Cardiac septum (tissue), 1 donor: ENCODE results near the gene MTCP1. TPM values are rescaled to one million over a fixed set of nuclear protein-coding genes. Genes with fewer than 3 reads are reported as not detected.

Experiments used
- DNase-seq: peaks from one replicate; pipeline ENCODE4 v3.0.0-alpha.2; 2020; ENCODE audit warnings: low spot score
- intact Hi-C: fragments of 100-400 bp; cut with DNase I; formaldehyde crosslinking; loops from one replicate; pipeline ENCODE4 v1.14.0; 2022
- total RNA-seq: library from RNA; stranded (reverse); fragmentation: NEBNext Ultra II Directional; extraction: Animal tissue kit (Norgen Biotek cat#: 25700); gene quantifications from one replicate; pipeline ENCODE4 v1.2.1, GENCODE V29; 2021
- donor health status: DM: no; HTN: no; CAD: no.

MTCP1 gene
- total RNA-seq, 1 donor from 2014 or later, result 41.4 TPM

GRCh38 chrX:155020591-155020990 is 50.3 kb downstream of the MTCP1 start:
- intact Hi-C loops, result no loop called here

More at GRCh38 chrX:155020591-155020990, 50.3 kb downstream of the MTCP1 start:
- no peak for DNase-seq

Other genes starting within 250 kb of the MTCP1 start
- not detected for gene SMIM9, start 236.5 kb downstream of the MTCP1 start, total RNA-seq
- 31.1 TPM for gene F8A1, start 184.8 kb downstream of the MTCP1 start, total RNA-seq
- gene F8, start 48.4 kb downstream of the MTCP1 start, total RNA-seq, result 43.4 TPM
- 207 TPM for gene FUNDC2, start 44.3 kb downstream of the MTCP1 start, total RNA-seq
- gene CMC4, start within 50 bp of the MTCP1 start, total RNA-seq, result 19.4 TPM
- gene BRCC3, start 372 bp upstream of the MTCP1 start, total RNA-seq, result 15.6 TPM
- gene VBP1, start 145.3 kb upstream of the MTCP1 start, total RNA-seq, result 62.9 TPM
- 0.35 TPM for gene RAB39B, start 193.4 kb upstream of the MTCP1 start, total RNA-seq